Heart left ventricle (tissue), 16 donors: ENCODE results near the gene GOLGA3. TPM values are rescaled to one million over a fixed set of nuclear protein-coding genes. Genes with fewer than 3 reads are reported as not detected.

Experiments used
- ATAC-seq, 4 donors: fragments of 200-7000 bp; cut with Tn5 transposase; one replicate each; pipeline ENCODE4 v1.9.1; 2020 to 2022; ENCODE audit warnings: moderate library complexity in 4 of 4, mild to moderate bottlenecking in 3 of 4, moderate number of reproducible peaks in 1 of 4
- DNase-seq, 5 donors: peaks; one replicate each; pipeline ENCODE4 v3.0.0-alpha.2; 2020
- H3K27ac ChIP-seq, 12 donors: fragments of 200-600 bp; sonication (generic) in 4 of 12; one replicate each; pipeline versions ENCODE4 v1.5.0 to v1.8.0; 2016 to 2022; ENCODE audit warnings: mild to moderate bottlenecking in 2 of 12
- H3K27me3 ChIP-seq, 9 donors: fragments of 200-600 bp; sonication (generic) in 2 of 9; one replicate each; pipeline versions ENCODE4 v1.5.1 to v1.8.0; 2016 to 2022; ENCODE audit warnings: mild to moderate bottlenecking in 3 of 9
- H3K36me3 ChIP-seq, 9 donors: fragments of 200-600 bp; sonication (generic) in 2 of 9; one replicate each; pipeline versions ENCODE4 v1.5.0 to v1.8.0; 2018 to 2022; ENCODE audit warnings: mild to moderate bottlenecking in 2 of 9
- H3K4me1 ChIP-seq, 12 donors: fragments of 200-600 bp; sonication (generic) in 4 of 12; one replicate each; pipeline versions ENCODE4 v1.5.0 to v1.8.0; 2016 to 2022; ENCODE audit warnings: mild to moderate bottlenecking in 3 of 12
- H3K4me3 ChIP-seq, 12 donors: fragments of 200-600 bp; sonication (generic) in 4 of 12; one replicate each; pipeline versions ENCODE4 v1.5.0 to v1.8.0; 2017 to 2022; ENCODE audit warnings: mild to moderate bottlenecking in 9 of 12, moderate library complexity in 4 of 12
- H3K9me3 ChIP-seq, 12 donors: fragments of 200-600 bp; sonication (generic) in 4 of 12; one replicate each; pipeline versions ENCODE4 v1.5.0 to v1.8.0; 2016 to 2022; ENCODE audit warnings: mild to moderate bottlenecking in 1 of 12
- POLR2A ChIP-seq, 2 donors: fragments of 450-650 bp; IDR thresholded peaks; one replicate each; pipeline ENCODE4 v1.6.1; 2017; ENCODE audit warnings: antibody characterized with exemption in 2 of 2, mild to moderate bottlenecking in 2 of 2, moderate library complexity in 2 of 2
- WGBS, 4 donors: extraction: QIAGEN DNeasy Blood & Tissue Kit in 2 of 4; methylation state at CpG; one replicate each; pipeline versions ENCODE4 v1.1.5 to v1.1.7; 2013 to 2018; 5-methylcytosine and 5-hydroxymethylcytosine counted together
- intact Hi-C, 10 donors: fragments of 100-400 bp; cut with DNase I; formaldehyde crosslinking; loops; one replicate each; pipeline versions ENCODE4 v1.11.1 to v1.14.2; 2022
- polyA plus RNA-seq, 2 donors: library from polyadenylated mRNA; stranded (reverse); fragments of 200-250 nt; gene quantifications; one replicate each; pipeline ENCODE4 v1.2.3, GENCODE V29; 2013
- total RNA-seq, 9 donors: library from RNA; depleted of rRNA in 2 of 9; stranded (reverse); fragments of >200 nt in 2 of 9; fragmentation: NEBNext Ultra II Directional in 3 of 9; extraction: Animal tissue kit (Norgen Biotek cat#: 25700) in 3 of 9; gene quantifications; one replicate each; pipeline versions ENCODE4 v1.1.0 to v1.2.4, GENCODE V29; 2016 to 2023
- TF ChIP-seq, protein P1 (sequence below), 12 donors: fragments of 200-600 bp; sonication (generic) in 4 of 12; IDR thresholded peaks; one replicate each; pipeline versions ENCODE4 v1.5.0 to v1.8.0; 2018 to 2022; ENCODE audit warnings: antibody characterized with exemption in 12 of 12, mild to moderate bottlenecking in 5 of 12
- donor health status: ischemic (EF 13 %, LVEDD 7.1; RV severe dilation, severe dysfunction).
- donor health status: healthy with polysubstance abuse.
- donor health status: DM: no; HTN: yes; CAD: no.
- donor health status: DM: no; HTN: no; CAD: no.
- donor health status: ischemic (EF 25% LVEDD 6.9; RV normal size, moderate dysfunction).
- donor health status: ischemic (EF 25% LVEDD 5.7; RV mildly dilated, moderate dysfunction).
- donor health status: healthy.
- donor health status: DM: yes; HTN: yes; CAD: no.
- donor health status: ischemic (EF 35%, LVEDD 5.7; RV mildly dilated, moderate dysfunction).
- donor health status: nonischemic (EF 11% LVEDD 7.7; RV severe dilation, severe dysfunction).
- donor health status: DM: yes; HTN: yes; CAD: no.
- donor health status: PGD.
- donor health status: ischemic (EF 29% LVEDD 5.4; RV normal size, mild dysfunction).
- donor health status: nonischemic (EF 23%, LVEDD 6.1; RV moderate dilation, normal function).

GOLGA3 gene
- total and polyA plus RNA-seq, 11 donors = 12.0 to 46.2 (median 34.3) TPM

DNA sequence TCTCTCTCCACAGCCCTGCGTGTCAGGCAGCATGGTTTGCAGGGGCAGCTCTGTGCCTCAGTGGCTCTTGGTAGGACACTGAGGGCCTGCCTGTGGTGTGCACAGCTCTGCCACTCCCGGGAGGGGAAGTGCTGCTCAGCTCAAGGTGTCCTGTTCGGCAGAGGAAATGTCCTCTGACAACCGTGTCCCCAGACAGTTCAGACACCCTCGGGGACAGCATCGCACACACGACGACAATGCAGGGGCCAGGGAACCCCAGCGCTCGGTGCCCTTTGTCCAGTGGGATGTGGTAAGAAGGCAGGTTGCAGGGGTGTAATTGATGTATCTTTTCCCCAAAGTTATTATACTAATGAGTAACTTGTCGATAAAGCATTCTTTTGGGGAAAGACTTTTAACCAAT is 81.3 kb downstream of the GOLGA3 start:
- 91 to 95% (median 93%) methylated on average over 11 of the region's 11 CpGs for WGBS, 4 donors
- Histone ChIP-seq H3K36me3 (peaks cover 0 to 99% (median 99%) of the 10 kb centered on the region in 9 donors), H3K27ac (no peak overlapping the region), H3K4me1 (no peaks in the 10 kb centered on the region), H3K9me3 (no peaks in the 10 kb centered on the region), H3K27me3 (no peaks in the 10 kb centered on the region), H3K4me3 (no peak overlapping the region)
- intact Hi-C loops = no loop called here
- DNase-seq = peak in 1 of 5 donors; percentile 33
- no peak for ATAC-seq
- TF ChIP-seq POLR2A (IDR thresholded peaks at IDR 0.05) = no peak
- TF ChIP-seq, protein P1, sequence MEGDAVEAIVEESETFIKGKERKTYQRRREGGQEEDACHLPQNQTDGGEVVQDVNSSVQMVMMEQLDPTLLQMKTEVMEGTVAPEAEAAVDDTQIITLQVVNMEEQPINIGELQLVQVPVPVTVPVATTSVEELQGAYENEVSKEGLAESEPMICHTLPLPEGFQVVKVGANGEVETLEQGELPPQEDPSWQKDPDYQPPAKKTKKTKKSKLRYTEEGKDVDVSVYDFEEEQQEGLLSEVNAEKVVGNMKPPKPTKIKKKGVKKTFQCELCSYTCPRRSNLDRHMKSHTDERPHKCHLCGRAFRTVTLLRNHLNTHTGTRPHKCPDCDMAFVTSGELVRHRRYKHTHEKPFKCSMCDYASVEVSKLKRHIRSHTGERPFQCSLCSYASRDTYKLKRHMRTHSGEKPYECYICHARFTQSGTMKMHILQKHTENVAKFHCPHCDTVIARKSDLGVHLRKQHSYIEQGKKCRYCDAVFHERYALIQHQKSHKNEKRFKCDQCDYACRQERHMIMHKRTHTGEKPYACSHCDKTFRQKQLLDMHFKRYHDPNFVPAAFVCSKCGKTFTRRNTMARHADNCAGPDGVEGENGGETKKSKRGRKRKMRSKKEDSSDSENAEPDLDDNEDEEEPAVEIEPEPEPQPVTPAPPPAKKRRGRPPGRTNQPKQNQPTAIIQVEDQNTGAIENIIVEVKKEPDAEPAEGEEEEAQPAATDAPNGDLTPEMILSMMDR (IDR thresholded peaks at IDR 0.05) = no peak

DNA sequence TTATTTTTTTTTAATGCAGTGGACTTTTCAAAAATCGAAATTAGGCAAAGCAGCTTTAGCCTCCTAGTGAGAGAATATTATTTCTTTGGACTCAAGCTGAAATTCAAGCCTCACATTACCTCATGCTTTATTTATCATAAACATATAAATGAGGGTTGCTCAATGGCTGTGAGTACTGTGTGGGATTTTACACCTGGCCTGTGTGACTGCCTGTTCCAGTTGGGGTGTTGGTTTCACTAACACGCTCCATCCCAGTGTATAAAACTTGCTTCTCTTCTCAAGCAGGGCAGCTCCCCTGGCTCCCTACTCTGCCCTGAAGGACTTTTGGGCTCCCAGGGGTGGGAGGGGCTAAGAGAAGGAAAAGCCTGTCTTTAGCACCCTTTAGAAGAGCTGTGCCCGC is 82.1 kb downstream of the GOLGA3 start:
- Histone ChIP-seq H3K9me3 (no peaks in the 10 kb centered on the region), H3K27ac (no peak overlapping the region), H3K27me3 (no peaks in the 10 kb centered on the region), H3K36me3 (peaks cover 0 to 100% (median 99%) of the 10 kb centered on the region in 9 donors), H3K4me1 (peaks cover 0 to 2% (median 0%) of the 10 kb centered on the region in 12 donors), H3K4me3 (no peak overlapping the region)
- WGBS, 4 donors = 93 to 97% (median 95%) methylated on average over 3 of the region's 3 CpGs
- ATAC-seq (peak in 1 of 4 donors; percentile 9), DNase-seq (no peak)
- TF ChIP-seq, protein P1 (IDR thresholded peaks at IDR 0.05) = no peak
- no peak for TF ChIP-seq POLR2A (IDR thresholded peaks at IDR 0.05)
- intact Hi-C loops = no loop called here

DNA sequence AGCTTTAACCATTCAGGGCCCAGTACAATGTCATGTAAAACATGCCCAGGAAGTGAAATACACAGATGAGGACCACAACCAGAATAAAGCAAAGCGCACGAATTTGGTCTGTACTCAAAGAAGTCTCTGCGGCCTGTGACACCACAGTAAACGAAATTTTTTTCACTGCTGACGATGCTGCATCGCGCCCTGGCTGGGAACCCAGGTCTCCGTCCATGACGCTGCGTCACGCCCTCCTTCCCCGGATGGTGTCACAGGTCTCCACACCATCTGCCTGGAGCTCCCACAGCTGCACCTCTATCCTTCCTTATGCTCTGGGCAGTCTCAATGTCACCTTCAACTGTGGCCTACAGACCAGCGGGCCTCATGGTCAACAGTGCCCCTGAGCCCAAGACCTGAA is 84.8 kb downstream of the GOLGA3 start:
- intact Hi-C loops = no loop called here
- 86 to 93% (median 89%) methylated on average over 12 to 13 of the region's 13 CpGs for WGBS, 4 donors
- Histone ChIP-seq H3K4me3 (no peak overlapping the region), H3K36me3 (peaks cover 0 to 100% (median 99%) of the 10 kb centered on the region in 9 donors), H3K9me3 (no peaks in the 10 kb centered on the region), H3K27me3 (no peaks in the 10 kb centered on the region), H3K27ac (no peak overlapping the region), H3K4me1 (peaks cover 0 to 28% (median 4%) of the 10 kb centered on the region in 12 donors)
- no peak for TF ChIP-seq POLR2A (IDR thresholded peaks at IDR 0.05)
- TF ChIP-seq, protein P1 (IDR thresholded peaks at IDR 0.05) = no peak
- DNase-seq (no peak), ATAC-seq (no peak)

DNA sequence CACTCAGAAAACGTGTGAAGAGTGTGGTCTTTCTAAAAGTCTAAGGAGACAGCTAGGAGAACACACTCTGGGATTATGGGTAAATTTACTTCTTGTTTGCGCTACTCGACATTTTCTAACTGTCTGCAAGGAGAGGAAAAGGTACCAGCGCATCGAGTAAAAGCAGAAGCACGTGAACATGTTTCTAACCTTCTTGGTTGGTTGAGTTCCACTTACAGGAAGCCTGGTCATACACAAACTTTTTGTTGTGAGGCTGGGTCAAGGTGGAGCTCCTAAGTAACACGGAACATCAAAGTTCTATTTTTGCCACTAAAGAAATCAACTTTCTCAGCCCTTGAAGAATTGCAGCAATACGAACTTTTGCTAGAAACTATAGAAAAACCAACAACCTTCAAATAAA is 87.0 kb downstream of the GOLGA3 start:
- Histone ChIP-seq H3K27me3 (no peaks in the 10 kb centered on the region), H3K27ac (peak overlapping the region in 4 of 12 donors; percentile 63 to 82 (median 71)), H3K4me1 (peaks cover 0 to 31% (median 4%) of the 10 kb centered on the region in 12 donors), H3K36me3 (peaks cover 0 to 99% (median 97%) of the 10 kb centered on the region in 9 donors), H3K4me3 (no peak overlapping the region), H3K9me3 (no peaks in the 10 kb centered on the region)
- TF ChIP-seq POLR2A (IDR thresholded peaks at IDR 0.05) = no peak
- 88 to 90% (median 89%) methylated on average over 8 of the region's 8 CpGs for WGBS, 4 donors
- no peak for ATAC-seq
- no peak for DNase-seq
- intact Hi-C loops = no loop called here

DNA sequence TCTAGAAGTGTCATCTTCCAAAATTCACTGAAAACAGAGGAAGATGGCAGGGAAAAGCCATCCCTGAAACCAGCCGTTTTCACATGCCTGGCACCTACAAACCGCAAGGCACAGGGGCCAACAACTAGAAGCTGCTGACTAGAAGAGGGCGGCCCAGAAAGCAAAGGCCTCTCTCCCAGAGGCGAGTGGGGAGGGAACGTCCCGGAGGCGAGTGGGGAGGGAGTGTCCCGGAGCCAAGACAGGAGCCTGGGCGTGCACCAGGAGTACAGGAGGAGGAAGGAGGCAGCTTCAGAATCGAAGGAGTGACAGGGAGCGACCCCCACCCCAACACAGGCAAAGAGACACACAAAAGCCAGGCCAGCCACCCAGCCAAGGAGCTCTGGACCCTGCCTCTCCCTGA is 88.0 kb downstream of the GOLGA3 start:
- Histone ChIP-seq H3K27ac (peak overlapping the region; percentile 35 to 85 (median 68)), H3K9me3 (no peaks in the 10 kb centered on the region), H3K4me3 (no peak overlapping the region), H3K27me3 (no peaks in the 10 kb centered on the region), H3K36me3 (peaks cover 0 to 99% (median 97%) of the 10 kb centered on the region in 9 donors), H3K4me1 (peaks cover 0 to 31% (median 4%) of the 10 kb centered on the region in 12 donors)
- ATAC-seq (peak; percentile 57 to 70 (median 66)), DNase-seq (peak in 2 of 5 donors; percentile 34 to 48)
- intact Hi-C loops = no loop called here
- TF ChIP-seq, protein P1 (IDR thresholded peaks at IDR 0.05) = no peak
- no peak for TF ChIP-seq POLR2A (IDR thresholded peaks at IDR 0.05)
- WGBS, 4 donors = 52 to 66% (median 60%) methylated on average over 11 of the region's 11 CpGs
